GM18909 (cell line): ENCODE measurements around the gene SMAGP.
"Not testable (repeated sequence)": the region's sequence is repeated elsewhere in the genome, so short reads cannot be mapped to it uniquely, and the experiment has no call there.

Source experiments
- ATAC-seq: cut with Tn5 transposase; IDR thresholded peaks from one replicate; pipeline ENCODE4 v1.9.1; 2021; ENCODE audit warnings: mild to moderate bottlenecking; ENCODE audit not compliant: unreplicated experiment, poor library complexity

The SMAGP gene

DNA sequence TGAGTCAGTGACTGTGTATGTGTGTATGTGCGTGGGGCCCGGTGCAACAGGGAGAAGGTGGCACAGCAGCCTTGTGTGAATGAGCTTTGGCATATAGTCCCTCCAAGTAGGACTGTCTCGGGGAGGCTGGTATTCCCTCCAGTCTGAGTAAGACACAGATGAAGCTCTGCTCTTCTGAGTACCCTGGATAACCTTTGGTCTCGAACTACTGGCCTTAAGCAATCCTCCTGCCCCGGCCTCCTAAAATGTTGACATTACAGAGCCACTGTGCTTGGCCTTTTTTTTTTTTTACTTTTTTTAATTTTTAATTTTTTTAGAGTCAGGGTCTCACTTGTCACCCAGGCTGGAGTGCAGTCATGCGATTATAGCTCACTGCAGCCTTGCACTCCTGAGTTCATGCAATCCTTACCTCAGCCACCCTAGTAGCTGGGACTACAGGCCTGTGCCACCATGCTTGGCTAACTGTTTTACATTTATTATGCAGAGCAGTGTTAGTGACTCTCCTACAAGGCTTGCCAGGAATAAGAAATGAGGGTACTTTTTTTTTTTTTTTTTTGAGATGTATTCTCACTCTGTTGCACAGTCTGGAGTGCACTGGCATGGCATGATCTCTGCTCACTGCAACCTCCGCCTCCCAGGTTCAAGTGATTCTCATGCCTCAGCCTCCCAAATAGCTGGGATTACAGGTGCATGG lies 41.0 kb downstream of the SMAGP start:
- no peak for ATAC-seq

DNA sequence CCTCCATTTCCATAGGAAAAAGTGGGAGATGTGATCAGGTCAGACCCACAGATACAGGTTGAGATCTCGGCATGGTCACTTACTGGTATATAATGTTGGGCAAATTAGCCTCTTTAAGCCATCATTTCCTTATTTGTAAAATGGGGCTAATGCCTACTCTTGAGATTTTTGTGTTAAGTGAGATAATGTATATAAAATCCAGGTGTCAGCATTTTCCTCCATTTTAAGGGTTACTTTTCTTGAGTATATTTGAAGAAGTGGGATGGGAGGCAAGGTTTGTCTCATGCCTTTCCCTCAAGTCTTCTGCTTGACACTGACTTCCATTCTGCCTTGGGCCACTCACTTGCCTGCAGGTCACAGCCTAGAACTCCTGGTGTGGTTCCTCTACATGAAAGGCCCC lies 42.3 kb downstream of the SMAGP start:
- no peak for ATAC-seq

DNA sequence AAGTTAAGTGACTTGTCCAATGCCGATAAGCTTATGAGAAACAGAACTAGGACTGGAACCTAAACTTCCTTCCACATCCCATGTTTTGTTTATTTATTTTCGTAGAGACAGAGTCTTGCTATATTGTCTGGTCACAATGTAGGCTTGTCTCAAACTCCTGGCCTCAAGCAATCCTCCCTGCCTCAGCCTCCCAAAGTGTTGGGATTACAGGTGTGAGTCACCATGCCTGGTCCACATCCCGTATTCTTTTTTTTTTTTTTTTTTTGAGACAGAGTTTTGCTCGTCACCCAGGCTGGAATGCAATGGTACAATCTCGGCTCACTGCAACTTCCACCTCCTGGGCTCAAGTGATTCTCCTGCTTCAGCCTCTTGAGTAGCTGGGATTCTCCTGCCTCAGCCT lies 43.1 kb downstream of the SMAGP start:
- ATAC-seq: not testable (repeated sequence)

DNA sequence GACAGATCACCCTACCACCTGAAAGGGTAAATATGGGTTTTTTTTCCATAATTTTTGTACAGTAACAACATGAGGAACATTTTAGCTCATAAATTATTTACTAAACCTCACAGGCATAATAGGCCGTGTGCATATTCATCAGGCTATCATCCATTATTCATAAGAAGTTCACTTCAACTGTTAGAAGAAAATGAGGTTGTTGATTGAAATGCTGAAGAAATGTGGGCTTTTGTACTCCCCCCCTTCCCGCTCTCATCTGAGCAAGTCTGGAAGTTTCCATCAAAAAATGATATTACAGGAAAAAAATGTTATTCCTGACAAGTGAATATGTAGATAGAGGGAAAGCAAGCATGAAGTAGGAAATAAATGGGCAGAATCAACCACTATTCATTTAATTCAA lies 44.4 kb downstream of the SMAGP start:
- ATAC-seq: no peak

DNA sequence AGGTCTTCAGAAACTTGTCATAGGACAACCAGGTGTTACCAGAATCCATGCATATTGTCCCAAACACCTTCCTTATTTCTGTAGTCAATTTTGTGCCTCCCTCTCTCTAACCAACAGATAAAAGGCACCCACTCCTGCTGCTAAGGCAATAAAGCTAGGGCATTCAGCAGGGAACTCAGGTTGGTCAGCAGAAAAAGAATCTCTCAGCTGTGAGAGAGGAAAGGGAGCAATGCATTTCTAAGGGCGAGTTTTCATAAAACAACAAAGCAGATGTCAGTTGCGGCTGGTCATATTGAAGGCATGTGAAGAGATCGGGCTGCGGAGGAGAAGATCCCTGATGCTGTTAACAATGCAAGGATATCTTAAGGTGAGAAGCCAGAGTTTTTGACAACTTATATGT lies 45.0 kb downstream of the SMAGP start:
- ATAC-seq: no peak

DNA sequence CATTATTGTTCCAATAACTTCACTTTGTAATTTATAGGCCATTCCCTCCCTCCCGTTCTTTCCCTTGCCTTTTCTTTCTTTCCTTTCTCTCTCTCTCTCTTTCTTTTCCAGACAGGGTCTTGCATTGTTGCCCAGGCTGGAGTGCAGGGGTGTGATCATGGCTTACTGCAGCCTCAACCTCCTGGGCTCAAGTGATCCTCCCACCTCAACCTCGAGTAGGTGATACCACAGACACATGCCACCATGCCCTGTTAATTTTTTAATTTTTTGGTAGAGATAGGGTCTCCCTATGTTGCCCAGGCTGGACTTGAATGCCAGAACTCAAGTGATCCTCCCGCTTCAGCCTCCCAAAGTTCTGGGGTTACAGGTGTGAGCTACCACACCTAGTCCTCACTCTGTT lies 45.6 kb downstream of the SMAGP start:
- ATAC-seq: no peak

DNA sequence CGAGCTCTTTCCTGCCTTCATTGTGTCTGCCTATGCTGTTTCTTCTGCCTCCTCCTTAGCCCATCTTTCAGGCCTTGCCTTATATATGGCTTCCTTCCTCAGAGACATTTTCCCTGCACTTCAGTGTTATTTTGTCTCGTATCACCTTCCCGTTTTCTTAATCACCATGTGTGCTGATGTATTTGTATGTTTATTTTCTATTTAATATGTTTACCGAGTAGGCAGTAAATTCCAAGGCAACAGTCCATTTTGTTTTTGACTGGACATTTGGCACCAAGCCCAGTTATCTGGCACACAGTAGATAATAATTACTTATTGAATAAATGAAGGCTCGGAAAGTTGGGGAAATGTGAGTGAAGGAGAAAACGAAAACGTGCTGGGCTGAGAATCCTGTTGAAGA lies 47.8 kb downstream of the SMAGP start:
- no peak for ATAC-seq

DNA sequence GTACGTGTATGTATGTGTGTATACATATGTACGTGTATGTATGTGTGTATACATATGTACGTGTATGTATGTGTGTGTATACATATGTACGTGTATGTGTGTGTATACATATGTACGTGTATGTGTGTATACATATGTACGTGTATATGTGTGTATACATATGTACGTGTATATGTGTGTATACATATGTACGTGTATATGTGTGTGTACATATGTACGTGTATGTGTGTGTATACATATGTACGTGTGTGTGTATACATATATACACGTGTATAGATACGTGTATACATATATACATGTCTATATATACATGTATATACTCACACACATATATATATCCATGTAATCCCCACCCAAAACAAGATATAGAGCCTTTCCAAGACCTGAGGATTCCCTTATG lies 50.4 kb downstream of the SMAGP start:
- ATAC-seq: not testable (repeated sequence)

DNA sequence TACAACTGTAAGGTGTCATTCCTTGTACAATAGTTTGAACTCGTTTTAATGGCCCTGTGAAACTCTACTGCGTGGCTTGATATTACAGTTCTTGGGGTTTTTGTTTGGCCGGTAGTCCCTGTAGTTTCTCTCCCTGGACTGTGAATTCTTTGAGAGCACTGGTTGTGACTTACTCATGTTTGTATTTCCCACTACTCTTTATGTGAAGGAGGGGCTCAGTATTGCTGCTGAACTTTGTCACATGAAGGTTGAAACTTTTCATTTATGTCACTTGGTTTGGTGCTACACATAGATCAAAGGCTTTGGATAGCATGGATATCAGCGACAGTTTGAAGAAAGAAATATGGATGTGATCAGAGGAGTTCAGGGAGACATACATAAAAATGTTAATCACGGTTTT lies 50.9 kb downstream of the SMAGP start:
- no peak for ATAC-seq

DNA sequence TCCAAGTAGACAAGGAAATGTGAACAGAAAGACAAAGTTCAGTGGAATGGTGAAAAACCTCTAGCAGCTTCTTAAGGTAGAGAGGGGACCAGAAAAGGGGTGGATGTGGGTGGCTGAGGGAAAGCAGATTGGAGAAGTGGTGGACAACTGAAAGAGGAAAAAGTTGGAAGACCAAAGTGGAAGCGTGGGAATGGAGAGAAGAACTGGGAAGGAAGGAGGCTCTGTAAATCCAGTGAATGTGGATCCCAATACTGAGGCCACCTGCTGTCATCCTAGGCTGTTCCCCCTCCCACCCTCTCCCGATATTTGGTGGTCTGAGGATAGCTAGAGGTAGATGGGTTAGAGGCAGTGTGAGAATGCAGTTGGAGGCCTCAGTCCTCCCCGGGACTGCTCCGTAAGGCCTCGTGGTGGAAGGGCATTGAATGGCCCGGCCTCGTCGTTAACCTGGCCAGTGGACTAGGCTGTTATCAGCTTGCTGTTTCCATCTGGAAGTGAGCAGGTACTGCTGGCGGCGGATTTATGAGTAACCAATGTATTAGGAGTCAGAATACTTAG lies 51.5 kb downstream of the SMAGP start:
- no peak for ATAC-seq

DNA sequence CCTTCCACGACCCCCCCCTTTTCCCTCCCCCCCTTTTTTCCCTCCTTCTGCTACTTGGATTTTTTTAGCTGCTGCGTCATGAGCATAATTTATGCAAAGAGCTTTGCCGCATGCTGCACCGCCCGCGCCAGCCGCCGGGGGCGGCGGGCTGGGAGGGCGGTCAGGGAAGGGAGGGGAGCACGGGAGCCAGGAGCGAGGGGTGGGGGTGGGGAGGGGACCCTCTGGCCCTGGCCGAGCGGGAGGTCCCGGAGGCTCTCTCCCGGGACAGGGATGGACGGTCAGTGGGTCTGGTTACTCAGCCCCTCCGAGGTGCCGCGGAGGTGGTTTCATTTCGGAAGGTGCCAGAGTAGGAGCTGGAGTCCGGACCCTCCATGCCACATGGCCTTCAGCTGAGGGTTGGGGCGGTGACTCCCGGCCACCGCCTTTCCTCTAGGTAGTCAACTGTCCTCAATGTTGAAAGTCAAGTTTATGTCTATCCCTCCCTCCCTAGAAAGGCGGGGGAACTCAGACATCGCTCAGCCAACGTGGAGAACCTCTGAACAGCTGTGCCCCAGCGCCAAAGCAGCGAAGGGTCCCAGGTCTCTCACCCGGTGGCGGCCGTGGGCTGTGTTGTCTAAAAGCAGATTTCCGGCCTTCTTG lies 52.1 kb downstream of the SMAGP start, which contains the start of gene POU6F1:
POU6F1 (minus strand) TSS at position 95 of the 639 bp plus-strand sequence. CDS start 11,226 bp downstream, outside the sequence.
- peak; percentile 64 for ATAC-seq

DNA sequence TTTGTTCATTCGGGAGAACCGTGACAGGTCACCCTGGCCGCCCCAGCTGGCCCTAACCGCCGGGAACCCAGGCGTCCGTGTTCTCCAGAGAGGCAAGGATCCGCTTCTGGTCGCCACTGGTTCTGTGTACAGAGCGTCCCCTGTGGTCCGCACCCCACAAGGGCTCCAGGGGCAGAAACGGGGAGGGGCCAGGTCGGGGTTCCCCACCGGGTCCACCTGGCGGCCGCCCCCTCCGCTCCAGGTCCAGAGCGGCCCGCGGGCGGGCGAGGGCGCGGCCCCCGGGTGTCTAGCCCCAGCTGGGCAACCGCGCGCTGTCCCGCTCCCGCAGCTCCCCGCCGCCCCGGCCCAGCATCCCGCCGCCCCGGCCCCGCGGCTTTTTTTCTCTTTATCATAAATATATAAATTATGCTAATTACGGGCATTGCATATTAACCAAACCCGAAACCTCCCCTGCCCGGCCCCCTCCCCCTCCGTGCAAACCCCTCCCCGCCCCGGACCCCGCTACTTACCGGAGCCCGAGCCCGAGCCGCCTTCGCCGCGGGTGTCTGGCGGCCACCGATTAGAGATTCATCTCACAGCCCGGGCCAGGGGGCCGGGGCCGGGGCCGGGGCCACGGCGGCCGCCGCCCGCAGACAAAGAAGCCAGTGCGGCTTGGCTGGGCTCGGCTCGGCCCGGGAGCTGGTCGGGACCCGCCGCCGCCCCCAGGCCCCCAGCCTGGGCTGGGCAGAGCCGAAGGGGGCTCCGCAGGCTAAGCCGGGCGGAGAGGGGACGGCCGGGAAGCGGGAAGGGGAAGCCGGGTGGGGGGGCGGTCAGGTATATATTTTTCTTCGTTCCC lies 52.9 kb downstream of the SMAGP start:
- peak; percentile 54 for ATAC-seq

DNA sequence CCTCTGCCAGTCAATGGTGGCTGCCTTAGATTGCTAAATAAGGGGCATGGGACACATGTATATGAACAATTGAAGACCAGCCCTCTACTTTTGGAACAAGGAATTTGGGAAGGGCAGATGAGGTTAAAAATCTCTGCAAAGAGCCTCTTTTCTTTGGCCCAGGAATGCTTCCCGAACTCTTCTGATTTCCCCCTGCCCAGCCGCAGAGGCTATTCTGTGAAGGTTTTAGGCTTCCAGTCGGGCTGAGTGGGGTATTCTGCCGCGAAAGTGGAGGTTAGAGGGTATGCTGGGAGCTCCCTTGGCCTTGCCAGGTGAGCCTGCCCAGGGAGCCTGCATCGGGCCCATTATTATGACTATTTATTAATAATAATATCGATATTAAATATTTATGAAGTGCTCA lies 53.6 kb downstream of the SMAGP start:
- no peak for ATAC-seq

DNA sequence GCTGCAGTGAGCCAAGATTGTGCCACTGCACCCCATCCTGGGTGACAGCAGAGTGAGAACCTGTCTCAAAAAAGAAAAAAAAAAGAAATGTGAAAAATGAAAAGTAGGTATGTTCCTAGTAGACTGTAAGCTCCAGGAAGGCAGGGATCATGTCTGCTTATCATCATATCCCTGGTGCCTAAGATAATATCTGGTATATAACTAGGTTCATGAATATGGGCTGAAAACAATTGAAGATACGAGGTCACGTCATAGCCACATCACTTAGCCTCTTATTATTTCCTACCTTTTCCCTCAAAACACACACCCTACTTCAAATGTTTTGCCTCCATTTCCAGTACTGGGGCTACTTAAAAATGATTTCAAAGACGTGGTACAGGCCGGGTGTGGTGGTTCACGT lies 55.3 kb downstream of the SMAGP start:
- ATAC-seq: no peak

DNA sequence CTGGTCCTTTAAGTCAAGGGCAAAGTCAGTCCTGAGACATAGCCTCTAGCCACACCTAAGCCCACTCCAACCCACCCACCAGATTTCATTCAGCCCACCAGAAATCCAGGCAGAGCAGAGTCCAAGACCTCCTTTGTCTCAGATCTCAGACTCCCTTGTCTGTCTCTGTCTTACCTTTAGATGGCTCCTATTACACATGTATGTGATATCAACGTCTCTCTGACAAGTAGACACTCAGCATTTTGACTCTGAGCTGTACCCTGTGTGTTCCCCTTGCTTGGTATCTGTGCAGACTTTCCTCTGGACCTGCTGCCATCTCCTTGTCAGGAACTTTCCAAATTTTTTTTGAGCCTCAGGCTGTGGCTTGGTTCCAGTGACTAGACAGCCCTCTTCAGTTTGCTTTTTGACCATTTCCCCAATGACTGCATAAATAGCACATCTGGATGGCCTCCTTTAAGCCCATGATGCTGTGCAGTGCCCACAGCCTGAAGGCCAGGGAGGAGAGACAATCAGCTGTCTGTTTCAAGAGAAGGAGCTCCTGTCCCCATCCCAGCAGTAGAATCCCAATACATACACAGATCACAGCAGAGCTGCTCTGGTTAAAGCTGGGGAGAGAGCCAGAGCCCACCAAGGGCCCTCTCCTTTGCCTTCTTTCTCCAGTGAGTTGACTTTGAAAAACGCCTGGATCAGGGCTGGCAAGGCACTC lies 59.4 kb downstream of the SMAGP start:
- ATAC-seq: no peak

DNA sequence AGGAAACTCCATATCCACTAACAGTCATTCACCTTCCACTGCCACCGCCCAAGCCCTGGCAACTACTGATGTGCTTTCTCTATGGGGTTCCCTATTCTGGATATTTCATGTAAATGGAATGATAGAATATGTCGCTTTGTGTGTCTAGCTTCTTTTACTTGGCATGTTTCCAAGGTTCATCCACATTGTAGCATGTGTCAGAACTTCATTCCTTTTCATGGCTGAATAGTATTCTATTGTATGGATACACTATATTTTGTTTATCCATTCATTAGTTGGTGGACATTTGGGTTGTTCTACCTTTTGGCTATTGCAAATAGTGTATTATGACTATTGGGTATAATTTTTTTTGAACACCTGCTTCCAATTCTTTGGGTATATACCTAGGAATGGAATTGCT lies 61.0 kb downstream of the SMAGP start:
- ATAC-seq: no peak

DNA sequence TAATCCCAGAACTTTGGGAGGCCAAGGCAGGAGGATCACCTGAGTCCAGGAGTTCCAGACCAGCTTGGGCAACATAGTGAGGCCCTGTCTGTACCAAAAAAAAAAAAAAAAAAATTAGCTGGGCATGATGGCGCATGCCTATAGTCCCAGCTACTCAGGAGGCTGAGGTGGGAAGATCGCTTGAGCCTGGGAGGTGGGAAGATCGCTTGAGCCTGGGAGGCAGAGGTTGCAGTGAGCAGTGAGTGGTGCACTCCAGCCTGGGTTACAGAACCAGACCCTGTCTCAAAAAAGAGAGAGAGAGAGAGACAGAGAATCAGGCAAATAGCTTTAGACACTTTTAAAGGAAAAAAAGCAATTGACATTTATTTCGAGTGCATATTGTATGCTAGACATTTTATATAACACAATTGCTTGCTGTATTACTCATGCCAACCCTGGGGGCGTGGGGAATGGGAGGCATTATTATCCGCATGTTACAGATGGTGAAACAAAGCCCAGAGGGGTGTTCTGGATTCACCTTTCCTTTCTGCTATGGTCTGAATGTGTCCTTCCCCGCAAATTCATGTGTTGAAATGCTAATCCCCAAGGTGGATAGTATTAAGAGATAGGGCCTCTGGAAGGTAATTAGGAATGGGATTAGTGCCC lies 62.1 kb downstream of the SMAGP start:
- ATAC-seq: no peak

DNA sequence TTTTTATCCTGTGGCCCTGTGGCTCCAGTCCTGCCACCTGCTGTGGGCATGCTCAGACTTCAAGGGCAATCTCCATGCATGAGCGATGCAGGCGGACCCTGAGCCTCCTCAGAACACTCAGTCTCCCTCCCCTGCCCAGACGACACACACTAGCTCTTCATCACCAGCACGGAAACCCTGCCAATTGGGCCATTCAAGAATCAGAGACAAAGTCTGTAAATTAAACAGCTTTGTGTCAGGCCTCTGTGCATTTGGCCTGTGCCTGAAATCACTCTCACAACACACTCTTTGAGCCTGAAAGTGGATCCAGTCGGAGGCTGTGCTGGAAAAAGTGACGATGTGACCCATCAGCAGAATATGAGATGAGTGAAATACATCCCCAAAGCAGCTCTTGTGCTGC lies 64.9 kb downstream of the SMAGP start:
- no peak for ATAC-seq

DNA sequence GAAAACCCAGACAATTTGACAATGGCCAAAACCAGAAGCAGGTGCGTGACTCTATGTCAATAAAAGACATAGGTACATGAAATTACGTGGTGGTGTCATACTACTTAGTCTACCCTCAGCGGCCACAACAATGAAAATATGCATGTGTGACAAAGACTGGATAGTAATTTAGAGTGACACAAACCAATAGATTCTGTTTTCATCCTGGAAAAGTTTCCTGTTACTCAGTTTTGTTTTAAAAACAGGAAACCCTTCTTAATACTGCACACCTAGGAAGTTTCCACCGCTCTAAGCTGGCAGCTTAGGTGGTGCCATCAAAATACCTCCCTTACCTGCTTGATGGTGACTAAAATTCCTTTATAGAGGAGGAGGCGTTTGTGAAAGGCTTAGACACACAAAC lies 67.5 kb downstream of the SMAGP start:
- no peak for ATAC-seq

DNA sequence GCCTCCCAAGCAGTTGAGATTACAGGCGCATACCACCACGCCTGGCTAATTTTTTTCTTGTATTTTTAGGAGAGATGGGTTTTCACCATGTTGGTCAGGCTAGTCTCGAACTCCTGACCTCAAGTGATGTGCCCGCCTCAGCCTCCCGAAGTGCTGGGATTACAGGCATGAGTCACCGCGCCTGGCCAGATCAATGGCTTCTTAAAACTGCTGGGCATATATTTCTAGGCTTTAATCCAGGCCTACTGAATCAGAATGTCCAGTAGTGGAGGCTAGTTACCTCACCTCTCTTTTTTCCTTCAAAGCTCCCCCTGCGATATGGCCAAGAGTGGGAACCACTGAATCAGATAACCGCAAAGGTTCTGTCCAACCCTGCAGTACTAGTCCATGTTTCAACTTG lies 69.4 kb downstream of the SMAGP start:
- no peak for ATAC-seq
